Measurements from ENCODE around the gene RPS3. TPM values are rescaled to one million over a fixed set of nuclear protein-coding genes. Genes with fewer than 3 reads are reported as not detected.

RPS3 gene
- total RNA-seq, 2 experiments from 2014 or later: 4,753 to 4,828 TPM

- H3K4me3 Mint-ChIP-seq: peak overlapping the region; percentile 86
- peak overlapping the region; percentile 92 for H3K27ac Mint-ChIP-seq
- H3K9me3 ChIP-seq (ENCODE audit: control insufficient read depth in 1 of 2, insufficient read depth in 1 of 2, low read length in 2 of 2): peaks cover 0 to 3% of the 10 kb centered on the region in 2 experiments
- H3K4me3 ChIP-seq (ENCODE audit: low read length): peak overlapping the region; percentile 72
- H3K9me3 Mint-ChIP-seq: no peaks in the 10 kb centered on the region
- peak; percentile 30 for ATAC-seq (ENCODE audit: poor library complexity)
- H3K4me1 ChIP-seq (ENCODE audit: insufficient read depth, low read length): peaks cover 44% of the 10 kb centered on the region
- H3K27me3 ChIP-seq (ENCODE audit: control insufficient read depth in 1 of 2, insufficient read depth in 2 of 2, low read length in 2 of 2): no peaks in the 10 kb centered on the region
- POLR2A ChIA-PET: interaction anchor here (0.6 to 3.2 kb wide), 15 partner anchors 11 to 130 kb away, joined by 3 to 24 read pairs (median 4); partner anchors contain the start of gene GDPD5
- H3K27ac ChIP-seq (ENCODE audit: low read depth in 1 of 2, low read length in 2 of 2): peak overlapping the region; percentile 86 to 88
- CTCF ChIA-PET: interaction anchor here (1.2 to 1.6 kb wide), 3 partner anchors 8 to 125 kb away, joined by 3 to 7 read pairs (median 3); partner anchors contain the start of gene GDPD5
- peaks cover 47% of the 10 kb centered on the region for H3K36me3 ChIP-seq (ENCODE audit: insufficient read depth, low read length)
- intact Hi-C loops (cut with DNase I, micrococcal nuclease): no loop called here
- H3K4me1 Mint-ChIP-seq (ENCODE audit: low read depth): peaks cover 55% of the 10 kb centered on the region
- no peaks in the 10 kb centered on the region for H3K27me3 Mint-ChIP-seq
- DNase-seq: peak in 3 of 14 experiments; percentile 35 to 55 (median 53)
- TF ChIP-seq, protein P1, sequence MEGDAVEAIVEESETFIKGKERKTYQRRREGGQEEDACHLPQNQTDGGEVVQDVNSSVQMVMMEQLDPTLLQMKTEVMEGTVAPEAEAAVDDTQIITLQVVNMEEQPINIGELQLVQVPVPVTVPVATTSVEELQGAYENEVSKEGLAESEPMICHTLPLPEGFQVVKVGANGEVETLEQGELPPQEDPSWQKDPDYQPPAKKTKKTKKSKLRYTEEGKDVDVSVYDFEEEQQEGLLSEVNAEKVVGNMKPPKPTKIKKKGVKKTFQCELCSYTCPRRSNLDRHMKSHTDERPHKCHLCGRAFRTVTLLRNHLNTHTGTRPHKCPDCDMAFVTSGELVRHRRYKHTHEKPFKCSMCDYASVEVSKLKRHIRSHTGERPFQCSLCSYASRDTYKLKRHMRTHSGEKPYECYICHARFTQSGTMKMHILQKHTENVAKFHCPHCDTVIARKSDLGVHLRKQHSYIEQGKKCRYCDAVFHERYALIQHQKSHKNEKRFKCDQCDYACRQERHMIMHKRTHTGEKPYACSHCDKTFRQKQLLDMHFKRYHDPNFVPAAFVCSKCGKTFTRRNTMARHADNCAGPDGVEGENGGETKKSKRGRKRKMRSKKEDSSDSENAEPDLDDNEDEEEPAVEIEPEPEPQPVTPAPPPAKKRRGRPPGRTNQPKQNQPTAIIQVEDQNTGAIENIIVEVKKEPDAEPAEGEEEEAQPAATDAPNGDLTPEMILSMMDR (IDR thresholded peaks at IDR 0.05): no peak
- H3K36me3 Mint-ChIP-seq (ENCODE audit: low read depth): peaks cover 60% of the 10 kb centered on the region
Measured at GRCh38 chr11:75400146-75400865, 988 bp downstream of the RPS3 start.

GRCh38 chr11:75402002-75402773 lies 2.9 kb downstream of the RPS3 start:
- peaks cover 66% of the 10 kb centered on the region for H3K36me3 ChIP-seq (ENCODE audit: insufficient read depth, low read length)
- peaks cover 79% of the 10 kb centered on the region for H3K36me3 Mint-ChIP-seq (ENCODE audit: low read depth)

DNA sequence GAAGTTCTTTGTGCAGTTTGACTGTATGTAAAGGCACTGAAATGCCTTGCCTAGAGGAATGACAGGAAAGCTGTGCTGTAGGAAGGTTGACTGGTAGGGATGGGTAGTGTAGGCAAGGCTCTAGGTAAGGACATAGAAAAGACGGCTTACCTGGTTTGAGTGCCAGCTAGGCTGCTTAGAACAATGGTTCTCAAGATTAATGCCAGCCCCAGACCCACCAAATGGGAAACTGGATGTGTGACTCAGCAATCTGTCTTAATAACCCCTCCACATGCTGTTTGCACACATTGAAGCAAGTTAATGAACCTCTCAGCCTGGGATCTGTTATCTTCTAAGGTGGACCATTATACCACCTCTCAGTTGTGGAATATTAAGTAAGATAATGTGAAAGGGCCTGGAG lies 3.7 kb downstream of the RPS3 start:
- no peak overlapping the region for H3K4me3 ChIP-seq (ENCODE audit: low read length)
- H3K9me3 ChIP-seq (ENCODE audit: control insufficient read depth in 1 of 2, insufficient read depth in 1 of 2, low read length in 2 of 2): peaks cover 0 to 3% of the 10 kb centered on the region in 2 experiments
- ChIA-PET CTCF (no interaction called here), POLR2A (no interaction called here)
- H3K27me3 ChIP-seq (ENCODE audit: control insufficient read depth in 1 of 2, insufficient read depth in 2 of 2, low read length in 2 of 2): no peaks in the 10 kb centered on the region
- peaks cover 66% of the 10 kb centered on the region for H3K36me3 ChIP-seq (ENCODE audit: insufficient read depth, low read length)
- ATAC-seq (ENCODE audit: poor library complexity) (no peak), DNase-seq (no peak)
- TF ChIP-seq, protein P1 (IDR thresholded peaks at IDR 0.05): no peak
- peaks cover 45% of the 10 kb centered on the region for H3K4me1 ChIP-seq (ENCODE audit: insufficient read depth, low read length)
- H3K9me3 Mint-ChIP-seq: no peaks in the 10 kb centered on the region
- peak overlapping the region; percentile 92 for H3K27ac Mint-ChIP-seq
- H3K27me3 Mint-ChIP-seq: no peaks in the 10 kb centered on the region
- H3K36me3 Mint-ChIP-seq (ENCODE audit: low read depth): peaks cover 86% of the 10 kb centered on the region
- intact Hi-C loops (cut with DNase I, micrococcal nuclease): no loop called here
- no peak overlapping the region for H3K27ac ChIP-seq (ENCODE audit: low read depth in 1 of 2, low read length in 2 of 2)
- peaks cover 67% of the 10 kb centered on the region for H3K4me1 Mint-ChIP-seq (ENCODE audit: low read depth)
- peak overlapping the region; percentile 84 for H3K4me3 Mint-ChIP-seq

More at GRCh38 chr11:75402002-75402773, 2.9 kb downstream of the RPS3 start:
- Mint-ChIP-seq H3K9me3 (no peaks in the 10 kb centered on the region), H3K27ac (peak overlapping the region; percentile 92), H3K27me3 (no peaks in the 10 kb centered on the region), H3K4me3 (peak overlapping the region; percentile 84), H3K4me1 (ENCODE audit: low read depth) (peaks cover 62% of the 10 kb centered on the region)
- ATAC-seq (ENCODE audit: poor library complexity) (no peak), DNase-seq (no peak)
- ChIA-PET POLR2A (interaction anchor here (3.2 kb wide), 1 partner anchor 127 kb away, joined by 24 read pairs; no protein-coding TSS in a partner anchor), CTCF (no interaction called here)
- H3K27ac ChIP-seq (ENCODE audit: low read depth in 1 of 2, low read length in 2 of 2): peak overlapping the region in 1 of 2 donors; percentile 38
- H3K4me3 ChIP-seq (ENCODE audit: low read length): no peak overlapping the region
- TF ChIP-seq, protein P1 (IDR thresholded peaks at IDR 0.05): no peak
- peaks cover 0 to 3% of the 10 kb centered on the region in 2 experiments for H3K9me3 ChIP-seq (ENCODE audit: control insufficient read depth in 1 of 2, insufficient read depth in 1 of 2, low read length in 2 of 2)
- intact Hi-C loops (cut with DNase I, micrococcal nuclease): no loop called here
- no peaks in the 10 kb centered on the region for H3K27me3 ChIP-seq (ENCODE audit: control insufficient read depth in 1 of 2, insufficient read depth in 2 of 2, low read length in 2 of 2)
- H3K4me1 ChIP-seq (ENCODE audit: insufficient read depth, low read length): peaks cover 44% of the 10 kb centered on the region
